GM23248 (cell line): ENCODE results near the gene GDI1. TPM values are rescaled to one million over a fixed set of nuclear protein-coding genes. Genes with fewer than 3 reads are reported as not detected.
A peak's percentile ranks its signal among the peaks of the same experiment; 100 is the strongest.

Source experiments
- DNase-seq: peaks from one replicate; pipeline ENCODE4 v3.0.0-alpha.2; 2015
- H2AFZ ChIP-seq: fragments of 200-600 bp; sonication (generic); 2 replicates; pipeline ENCODE4 v1.6.1; 2016; ENCODE audit warnings: antibody characterized with exemption
- H3F3A ChIP-seq: fragments of 200-600 bp; sonication (generic); 2 replicates; pipeline ENCODE4 v1.6.1; 2016; ENCODE audit warnings: mild to moderate bottlenecking, antibody characterized with exemption, mixed run types; ENCODE audit not compliant: insufficient read depth
- H3K27ac ChIP-seq: fragments of 200-600 bp; sonication (generic); 2 replicates; pipeline ENCODE4 v1.5.1; 2016; ENCODE audit warnings: mild to moderate bottlenecking
- H3K27me3 ChIP-seq: fragments of 200-600 bp; sonication (generic); replicated peaks from 2 replicates; pipeline ENCODE4 v1.6.1; 2016; ENCODE audit warnings: mild to moderate bottlenecking; ENCODE audit not compliant: insufficient read depth
- H3K36me3 ChIP-seq: fragments of 200-600 bp; sonication (generic); 2 replicates; pipeline ENCODE4 v1.6.1; 2016; ENCODE audit warnings: low read depth, mild to moderate bottlenecking
- H3K4me1 ChIP-seq: fragments of 200-600 bp; sonication (generic); 2 replicates; pipeline ENCODE4 v1.6.1; 2016; ENCODE audit warnings: mild to moderate bottlenecking; ENCODE audit not compliant: insufficient read depth
- H3K4me2 ChIP-seq: fragments of 200-600 bp; sonication (generic); one replicate; pipeline ENCODE4 v1.6.1; 2016; ENCODE audit warnings: mild to moderate bottlenecking; ENCODE audit not compliant: unreplicated experiment
- H3K4me3 ChIP-seq: fragments of 200-600 bp; sonication (generic); 2 replicates; pipeline ENCODE4 v1.5.1; 2016; ENCODE audit warnings: mild to moderate bottlenecking
- H3K79me2 ChIP-seq: fragments of 200-600 bp; sonication (generic); 2 replicates; pipeline ENCODE4 v1.6.1; 2016; ENCODE audit warnings: mild to moderate bottlenecking; ENCODE audit not compliant: insufficient read depth
- H3K9ac ChIP-seq: fragments of 200-600 bp; sonication (generic); 2 replicates; pipeline ENCODE4 v1.6.1; 2016; ENCODE audit warnings: mild to moderate bottlenecking
- H3K9me2 ChIP-seq: fragments of 200-600 bp; sonication (generic); 2 replicates; pipeline ENCODE4 v1.6.1; 2016; ENCODE audit warnings: mixed run types, mild to moderate bottlenecking, moderate library complexity; ENCODE audit not compliant: insufficient read depth
- H3K9me3 ChIP-seq: fragments of 200-600 bp; sonication (generic); one replicate; pipeline ENCODE4 v1.6.1; 2017; ENCODE audit warnings: low read depth
- H4K20me1 ChIP-seq: fragments of 200-600 bp; sonication (generic); 2 replicates; pipeline ENCODE4 v1.6.0; 2016; ENCODE audit not compliant: insufficient read depth
- EZH2 ChIP-seq: fragments of 200-600 bp; sonication (generic); IDR thresholded peaks from 2 replicates; pipeline ENCODE4 v1.6.1; 2018; ENCODE audit warnings: antibody characterized with exemption, mild to moderate bottlenecking; ENCODE audit not compliant: insufficient read depth, poor library complexity, severe bottlenecking
- EZH2phosphoT487 ChIP-seq: fragments of 200-600 bp; sonication (generic); IDR thresholded peaks from 2 replicates; pipeline ENCODE4 v1.6.1; 2018; ENCODE audit warnings: antibody characterized with exemption, moderate library complexity, mild to moderate bottlenecking, low read depth; ENCODE audit not compliant: insufficient read depth
- WGBS, 2 experiments: methylation state at CpG; one replicate each; pipeline ENCODE4 v1.1.6; 2015 to 2017; ENCODE audit warnings: low lambda C conversion rate in 2 of 2, low coverage in 1 of 2; ENCODE audit errors: missing lambda C conversion rate in 2 of 2; 5-methylcytosine and 5-hydroxymethylcytosine counted together
- in situ Hi-C: fragments of 300-500 bp; cut with MboI; formaldehyde crosslinking; loops from 2 replicates; pipeline ENCODE4 v1.15.0; 2020
- polyA plus RNA-seq: library from polyadenylated mRNA; unstranded; fragments of >200 nt; fragmentation: Nextera tagmentation; extraction: Ambion mirVana; gene quantifications from 2 replicates; pipeline ENCODE4 v1.2.1, GENCODE V29; 2016
- total RNA-seq: library from RNA; depleted of rRNA; stranded (reverse); fragments of >200 nt; shearing (Covaris generic); gene quantifications from 2 replicates; pipeline ENCODE4 v1.2.3, GENCODE V29; 2014

The GDI1 gene
- total and polyA plus RNA-seq, 2 experiments from 2014 or later = 87.1 to 196 TPM

GRCh38 chrX:154396973-154397887 is 39.7 kb upstream of the GDI1 start:
- peaks cover 39% of the 10 kb centered on the region for H3F3A ChIP-seq
- no peak for TF ChIP-seq EZH2phosphoT487
- no peak for TF ChIP-seq EZH2
- peak overlapping the region; percentile 100 for H3K9ac ChIP-seq
- peak overlapping the region; percentile 84 for H3K4me2 ChIP-seq
- peaks cover 24% of the 10 kb centered on the region for H3K36me3 ChIP-seq
- peak; percentile 81 for DNase-seq
- H3K9me3 ChIP-seq = no peaks in the 10 kb centered on the region
- H3K27me3 ChIP-seq = no peaks in the 10 kb centered on the region
- in situ Hi-C loops = no loop called here
- peak overlapping the region; percentile 100 for H3K27ac ChIP-seq
- H4K20me1 ChIP-seq = no peaks in the 10 kb centered on the region
- H3K4me3 ChIP-seq = peak overlapping the region; percentile 85
- no peaks in the 10 kb centered on the region for H3K9me2 ChIP-seq
- H3K4me1 ChIP-seq = no peaks in the 10 kb centered on the region; the same call in 1 of the 2 replicates
- 1 to 2% methylated on average over 22 to 31 of the region's 53 CpGs for WGBS, 2 experiments
- H3K79me2 ChIP-seq = peaks cover 28% of the 10 kb centered on the region
- peak overlapping the region; percentile 51 for H2AFZ ChIP-seq

GRCh38 chrX:154397888-154398667 is 38.9 kb upstream of the GDI1 start, which contains the start of gene RPL10:
Gene RPL10, plus strand, starts transcription at chrX:154398377. Its CDS starts 143 bp downstream, at chrX:154398520.
- in situ Hi-C loops = no loop called here
- Histone ChIP-seq H3K9me2 (no peaks in the 10 kb centered on the region), H3K9ac (peak within 1 kb of the TSS; percentile 100), H3K4me3 (peak within 1 kb of the TSS; percentile 85), H3K4me1 (no peaks in the 10 kb centered on the region; the same call in 1 of the 2 replicates), H3F3A (peaks cover 40% of the 10 kb centered on the region), H4K20me1 (no peaks in the 10 kb centered on the region), H3K9me3 (no peaks in the 10 kb centered on the region), H3K27me3 (no peaks in the 10 kb centered on the region), H3K27ac (peak within 1 kb of the TSS; percentile 100), H2AFZ (peak within 1 kb of the TSS; percentile 51), H3K36me3 (peaks cover 24% of the 10 kb centered on the region), H3K4me2 (peak within 1 kb of the TSS; percentile 90), H3K79me2 (peaks cover 28% of the 10 kb centered on the region)
- peak; percentile 95 for DNase-seq
- 0 to 1% methylated on average over 30 to 62 of the region's 69 CpGs for WGBS, 2 experiments
- TF ChIP-seq EZH2phosphoT487 = no peak
- TF ChIP-seq EZH2 = no peak

- H3K9ac ChIP-seq = peak overlapping the region; percentile 100
- H3K27ac ChIP-seq = peak overlapping the region; percentile 100
- H3K4me1 ChIP-seq = no peaks in the 10 kb centered on the region; the same call in 1 of the 2 replicates
- peaks cover 40% of the 10 kb centered on the region for H3F3A ChIP-seq
- no peaks in the 10 kb centered on the region for H4K20me1 ChIP-seq
- peak overlapping the region; percentile 85 for H3K4me3 ChIP-seq
- peak overlapping the region; percentile 90 for H3K4me2 ChIP-seq
- in situ Hi-C loops = no loop called here
- 0 to 1% methylated on average over 35 to 37 of the region's 49 CpGs for WGBS, 2 experiments
- H2AFZ ChIP-seq = no peak overlapping the region
- peak; percentile 80 for DNase-seq
- no peaks in the 10 kb centered on the region for H3K9me3 ChIP-seq
- no peaks in the 10 kb centered on the region for H3K27me3 ChIP-seq
- H3K36me3 ChIP-seq = peaks cover 24% of the 10 kb centered on the region
- H3K79me2 ChIP-seq = peaks cover 28% of the 10 kb centered on the region
- no peaks in the 10 kb centered on the region for H3K9me2 ChIP-seq
- TF ChIP-seq EZH2 (no peak), EZH2phosphoT487 (no peak)
These were observed 38.1 kb upstream of the GDI1 start for GRCh38 chrX:154398668-154399526.
